ENCODE measurements around the gene PCDHGA10. TPM values are rescaled to one million over a fixed set of nuclear protein-coding genes. Genes with fewer than 3 reads are reported as not detected.
A peak's percentile ranks its signal among the peaks of the same experiment; 100 is the strongest.
"Not testable (repeated sequence)": the region's sequence is repeated elsewhere in the genome, so short reads cannot be mapped to it uniquely, and the experiment has no call there.

The PCDHGA10 gene
- total and polyA plus RNA-seq, 4 donors = 0.61 to 11.4 (median 3.6) TPM

- 25 to 29% methylated on average over 24 of the region's 24 CpGs for WGBS, 2 donors
- not testable (repeated sequence) for H3K36me3 ChIP-seq (ENCODE audit: control insufficient read depth in 1 of 2, insufficient read depth in 2 of 2, low read length in 1 of 2); H3K27ac ChIP-seq (ENCODE audit: low read depth in 1 of 2, low read length in 2 of 2); DNase-seq; H3K27me3 ChIP-seq (ENCODE audit: control insufficient read depth in 1 of 2, insufficient read depth in 2 of 2, low read length in 1 of 2); ATAC-seq (ENCODE audit: low FRiP score); H3K4me1 ChIP-seq (ENCODE audit: control insufficient read depth in 1 of 2, insufficient read depth in 2 of 2, low read length in 2 of 2); H3K4me3 ChIP-seq (ENCODE audit: low read length in 2 of 2)
- intact Hi-C loops (cut with DNase I) = loop anchor here in 1 of 2 donors (10.0 kb wide), 2 partner anchors 110 to 150 kb away; no protein-coding TSS in a partner anchor
- H3K9me3 ChIP-seq (ENCODE audit: control insufficient read depth, low read length) = peaks cover 37% of the 10 kb centered on the region
Measured at GRCh38 chr5:141415275-141415618, 2.5 kb downstream of the PCDHGA10 start.

DNA sequence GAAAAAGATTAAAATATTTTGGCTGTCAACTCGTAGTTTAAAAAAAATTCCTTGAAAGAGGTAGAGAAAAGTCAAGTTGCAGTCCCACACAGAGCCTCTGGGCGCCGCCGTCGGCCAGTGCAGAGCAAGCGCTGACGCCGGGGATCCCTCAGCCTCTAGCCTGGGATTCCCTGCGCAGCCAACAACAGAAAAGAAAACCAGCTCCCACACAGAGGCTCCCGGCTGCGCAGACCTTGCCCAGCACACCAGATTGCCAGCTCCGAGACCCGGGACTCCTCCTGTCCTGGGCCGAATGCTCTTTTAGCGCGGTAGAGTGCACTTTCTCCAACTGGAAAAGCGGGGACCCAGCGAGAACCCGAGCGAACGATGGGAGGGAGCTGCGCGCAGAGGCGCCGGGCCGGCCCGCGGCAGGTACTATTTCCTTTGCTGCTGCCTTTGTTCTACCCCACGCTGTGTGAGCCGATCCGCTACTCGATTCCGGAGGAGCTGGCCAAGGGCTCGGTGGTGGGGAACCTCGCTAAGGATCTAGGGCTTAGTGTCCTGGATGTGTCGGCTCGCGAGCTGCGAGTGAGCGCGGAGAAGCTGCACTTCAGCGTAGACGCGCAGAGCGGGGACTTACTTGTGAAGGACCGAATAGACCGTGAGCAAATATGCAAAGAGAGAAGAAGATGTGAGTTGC lies 4.8 kb downstream of the PCDHGA10 start, which contains the start of gene PCDHGB7:
TSS of gene PCDHGB7 (plus strand) at position 184 of the 679 bp plus-strand sequence. CDS start at position 367, 183 bp downstream.
- not testable (repeated sequence) for H3K27ac ChIP-seq (ENCODE audit: low read depth in 1 of 2, low read length in 2 of 2); H3K27me3 ChIP-seq (ENCODE audit: control insufficient read depth in 1 of 2, insufficient read depth in 2 of 2, low read length in 1 of 2); H3K4me3 ChIP-seq (ENCODE audit: low read length in 2 of 2); H3K36me3 ChIP-seq (ENCODE audit: control insufficient read depth in 1 of 2, insufficient read depth in 2 of 2, low read length in 1 of 2); H3K4me1 ChIP-seq (ENCODE audit: control insufficient read depth in 1 of 2, insufficient read depth in 2 of 2, low read length in 2 of 2)
- WGBS, 2 donors = 6 to 10% methylated on average over 42 to 47 of the region's 47 CpGs
- peaks cover 44% of the 10 kb centered on the region for H3K9me3 ChIP-seq (ENCODE audit: control insufficient read depth, low read length)
- intact Hi-C loops (cut with DNase I) = loop anchor here in 1 of 2 donors (10.0 kb wide), 2 partner anchors 107 to 147 kb away; no protein-coding TSS in a partner anchor
- ATAC-seq (ENCODE audit: low FRiP score) (peak; percentile 91), DNase-seq (peak in 1 of 2 donors; percentile 83)

DNA sequence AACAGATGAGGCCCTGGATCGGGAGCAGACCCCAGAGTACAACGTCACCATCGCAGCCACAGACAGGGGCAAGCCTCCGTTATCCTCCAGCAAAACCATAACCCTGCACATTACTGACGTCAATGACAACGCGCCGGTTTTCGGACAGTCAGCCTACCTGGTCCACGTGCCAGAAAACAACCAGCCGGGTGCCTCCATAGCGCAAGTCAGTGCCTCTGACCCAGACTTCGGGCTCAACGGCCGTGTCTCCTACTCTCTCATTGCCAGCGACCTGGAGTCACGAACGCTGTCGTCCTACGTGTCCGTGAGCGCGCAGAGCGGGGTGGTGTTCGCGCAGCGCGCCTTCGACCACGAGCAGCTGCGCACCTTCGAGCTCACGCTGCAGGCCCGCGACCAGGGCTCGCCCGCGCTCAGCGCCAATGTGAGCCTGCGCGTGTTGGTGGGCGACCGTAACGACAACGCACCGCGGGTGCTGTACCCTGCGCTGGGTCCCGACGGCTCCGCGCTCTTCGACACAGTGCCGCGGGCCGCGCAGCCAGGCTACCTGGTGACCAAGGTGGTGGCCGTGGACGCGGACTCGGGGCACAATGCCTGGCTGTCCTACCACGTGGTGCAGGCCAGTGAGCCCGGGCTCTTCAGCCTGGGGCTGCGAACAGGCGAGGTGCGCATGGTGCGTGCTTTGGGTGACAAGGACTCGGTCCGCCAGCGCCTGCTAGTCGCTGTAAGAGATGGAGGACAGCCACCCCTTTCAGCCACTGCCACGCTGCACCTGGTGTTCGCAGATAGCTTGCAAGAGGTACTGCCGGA lies 6.5 kb downstream of the PCDHGA10 start:
- ATAC-seq (ENCODE audit: low FRiP score) (no peak), DNase-seq (no peak)
- Histone ChIP-seq H3K27ac (ENCODE audit: low read depth in 1 of 2, low read length in 2 of 2) (no peak overlapping the region), H3K4me1 (ENCODE audit: control insufficient read depth in 1 of 2, insufficient read depth in 2 of 2, low read length in 2 of 2) (no peaks in the 10 kb centered on the region), H3K9me3 (ENCODE audit: control insufficient read depth, low read length) (peaks cover 44% of the 10 kb centered on the region), H3K4me3 (ENCODE audit: low read length in 2 of 2) (no peak overlapping the region), H3K36me3 (ENCODE audit: control insufficient read depth in 1 of 2, insufficient read depth in 2 of 2, low read length in 1 of 2) (no peaks in the 10 kb centered on the region), H3K27me3 (ENCODE audit: control insufficient read depth in 1 of 2, insufficient read depth in 2 of 2, low read length in 1 of 2) (no peaks in the 10 kb centered on the region)
- intact Hi-C loops (cut with DNase I) = loop anchor here in 1 of 2 donors (10.0 kb wide), 2 partner anchors 106 to 146 kb away; no protein-coding TSS in a partner anchor
- WGBS, 2 donors = 19 to 29% methylated on average over 72 to 74 of the region's 74 CpGs

DNA sequence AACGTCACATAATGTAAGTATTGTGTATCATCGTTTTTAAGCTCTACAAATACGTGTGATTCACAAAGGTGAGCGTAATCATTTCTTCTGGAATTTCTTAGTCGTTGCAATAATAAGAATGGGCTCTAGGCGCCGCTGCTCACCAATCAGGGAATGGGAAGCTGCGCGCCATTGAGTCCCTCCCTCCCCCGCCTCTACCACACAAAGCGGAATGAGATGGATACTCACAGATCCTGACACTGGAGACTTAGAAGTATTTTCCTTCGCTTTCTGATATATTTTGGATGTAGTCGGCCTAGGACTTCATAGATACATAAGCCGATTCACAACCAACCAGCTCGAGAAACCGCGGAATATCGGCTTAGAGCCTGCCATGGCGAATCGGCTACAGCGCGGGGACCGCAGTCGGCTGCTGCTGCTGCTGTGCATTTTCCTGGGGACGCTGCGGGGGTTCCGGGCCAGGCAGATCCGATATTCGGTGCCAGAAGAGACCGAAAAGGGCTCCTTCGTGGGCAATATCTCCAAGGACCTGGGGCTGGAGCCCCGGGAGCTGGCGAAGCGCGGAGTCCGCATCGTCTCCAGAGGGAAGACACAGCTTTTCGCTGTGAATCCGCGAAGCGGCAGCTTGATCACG lies 8.2 kb downstream of the PCDHGA10 start, which contains the start of gene PCDHGA11:
TSS of gene PCDHGA11 (plus strand) at position 197 of the 634 bp plus-strand sequence. CDS start at position 374, 177 bp downstream.
- intact Hi-C loops (cut with DNase I) = loop anchor here in 1 of 2 donors (5.0 kb wide), 2 partner anchors 49 to 106 kb away; partner anchors contain the start of genes PCDHGA6 and PCDHGB3
- DNase-seq = no peak

DNA sequence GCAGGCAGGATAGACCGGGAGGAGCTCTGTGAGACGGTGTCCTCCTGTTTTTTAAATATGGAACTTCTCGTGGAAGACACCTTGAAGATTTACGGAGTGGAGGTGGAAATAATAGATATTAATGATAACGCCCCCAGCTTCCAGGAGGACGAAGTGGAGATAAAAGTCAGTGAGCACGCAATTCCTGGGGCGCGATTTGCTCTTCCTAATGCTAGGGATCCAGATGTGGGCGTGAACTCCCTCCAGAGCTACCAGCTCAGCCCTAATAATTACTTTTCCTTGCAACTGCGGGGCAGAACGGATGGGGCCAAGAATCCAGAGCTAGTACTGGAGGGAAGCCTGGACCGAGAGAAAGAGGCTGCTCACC lies 8.7 kb downstream of the PCDHGA10 start:
- DNase-seq (no peak), ATAC-seq (ENCODE audit: low FRiP score) (no peak)
- peaks cover 40% of the 10 kb centered on the region for H3K9me3 ChIP-seq (ENCODE audit: control insufficient read depth, low read length)
- H3K4me1 ChIP-seq (ENCODE audit: control insufficient read depth in 1 of 2, insufficient read depth in 2 of 2, low read length in 2 of 2) = no peaks in the 10 kb centered on the region
- H3K36me3 ChIP-seq (ENCODE audit: control insufficient read depth in 1 of 2, insufficient read depth in 2 of 2, low read length in 1 of 2) = no peaks in the 10 kb centered on the region
- H3K4me3 ChIP-seq (ENCODE audit: low read length in 2 of 2) = no peak overlapping the region
- no peak overlapping the region for H3K27ac ChIP-seq (ENCODE audit: low read depth in 1 of 2, low read length in 2 of 2)
- 13% methylated on average over 13 of the region's 13 CpGs for WGBS, 2 donors
- intact Hi-C loops (cut with DNase I) = loop anchor here in 1 of 2 donors (5.0 kb wide), 2 partner anchors 49 to 106 kb away; partner anchors contain the start of genes PCDHGA6 and PCDHGB3
- H3K27me3 ChIP-seq (ENCODE audit: control insufficient read depth in 1 of 2, insufficient read depth in 2 of 2, low read length in 1 of 2) = no peaks in the 10 kb centered on the region

More for the DNA sequence above, 8.2 kb downstream of the PCDHGA10 start, which contains the start of gene PCDHGA11:
- no peaks in the 10 kb centered on the region for H3K36me3 ChIP-seq (ENCODE audit: control insufficient read depth in 1 of 2, insufficient read depth in 2 of 2, low read length in 1 of 2)
- no peaks in the 10 kb centered on the region for H3K27me3 ChIP-seq (ENCODE audit: control insufficient read depth in 1 of 2, insufficient read depth in 2 of 2, low read length in 1 of 2)
- H3K27ac ChIP-seq (ENCODE audit: low read depth in 1 of 2, low read length in 2 of 2) = no peak within 1 kb of the TSS
- peak within 1 kb of the TSS in 1 of 2 donors; percentile 0 for H3K4me3 ChIP-seq (ENCODE audit: low read length in 2 of 2)
- peaks cover 37% of the 10 kb centered on the region for H3K9me3 ChIP-seq (ENCODE audit: control insufficient read depth, low read length)
- ATAC-seq (ENCODE audit: low FRiP score) = no peak
- 12% methylated on average over 42 of the region's 42 CpGs for WGBS, 2 donors
- H3K4me1 ChIP-seq (ENCODE audit: control insufficient read depth in 1 of 2, insufficient read depth in 2 of 2, low read length in 2 of 2) = no peaks in the 10 kb centered on the region

GRCh38 chr5:141422742-141423291 lies 10.0 kb downstream of the PCDHGA10 start:
- intact Hi-C loops (cut with DNase I) = loop anchor here in 1 of 2 donors (5.0 kb wide), 2 partner anchors 51 to 104 kb away; partner anchors contain the start of genes PCDHGA6 and PCDHGB3
- Histone ChIP-seq H3K9me3 (ENCODE audit: control insufficient read depth, low read length) (peaks cover 47% of the 10 kb centered on the region), H3K4me1 (ENCODE audit: control insufficient read depth in 1 of 2, insufficient read depth in 2 of 2, low read length in 2 of 2) (no peaks in the 10 kb centered on the region), H3K27ac (ENCODE audit: low read depth in 1 of 2, low read length in 2 of 2) (no peak overlapping the region), H3K36me3 (ENCODE audit: control insufficient read depth in 1 of 2, insufficient read depth in 2 of 2, low read length in 1 of 2) (no peaks in the 10 kb centered on the region), H3K4me3 (ENCODE audit: low read length in 2 of 2) (no peak overlapping the region), H3K27me3 (ENCODE audit: control insufficient read depth in 1 of 2, insufficient read depth in 2 of 2, low read length in 1 of 2) (no peaks in the 10 kb centered on the region)
- 16 to 22% methylated on average over 42 of the region's 42 CpGs for WGBS, 2 donors
- ATAC-seq (ENCODE audit: low FRiP score) (no peak), DNase-seq (no peak)

GRCh38 chr5:141427783-141428426 lies 15.1 kb downstream of the PCDHGA10 start:
- intact Hi-C loops (cut with DNase I) = no loop called here
- whole genome bisulfite sequencing, 2 donors = 35 to 39% methylated on average over 53 of the region's 53 CpGs
- no peak overlapping the region for H3K27ac ChIP-seq (ENCODE audit: low read depth in 1 of 2, low read length in 2 of 2)
- H3K9me3 ChIP-seq (ENCODE audit: control insufficient read depth, low read length) = peaks cover 40% of the 10 kb centered on the region
- ATAC-seq (ENCODE audit: low FRiP score) (no peak), DNase-seq (no peak)
- no peaks in the 10 kb centered on the region for H3K4me1 ChIP-seq (ENCODE audit: control insufficient read depth in 1 of 2, insufficient read depth in 2 of 2, low read length in 2 of 2)
- H3K36me3 ChIP-seq (ENCODE audit: control insufficient read depth in 1 of 2, insufficient read depth in 2 of 2, low read length in 1 of 2) = no peaks in the 10 kb centered on the region
- H3K27me3 ChIP-seq (ENCODE audit: control insufficient read depth in 1 of 2, insufficient read depth in 2 of 2, low read length in 1 of 2) = no peaks in the 10 kb centered on the region
- no peak overlapping the region for H3K4me3 ChIP-seq (ENCODE audit: low read length in 2 of 2)
